HepG2 (cell line): ENCODE results near the gene FBF1. TPM values are rescaled to one million over a fixed set of nuclear protein-coding genes. Genes with fewer than 3 reads are reported as not detected.

Source experiments
- HDAC2 ChIP-seq: sonication (generic); formaldehyde crosslinking; IDR thresholded peaks from 2 replicates; pipeline ENCODE4 v1.4.0; 2020; ENCODE audit warnings: missing genetic modification reagents
- HNRNPL ChIP-seq: fragments of 200-400 bp; formaldehyde crosslinking; IDR thresholded peaks from 2 replicates; pipeline ENCODE4 v1.6.1; 2017; ENCODE audit warnings: mild to moderate bottlenecking, low read depth, low read length
- IKZF4 ChIP-seq: sonication (generic); formaldehyde crosslinking; IDR thresholded peaks from 2 replicates; pipeline ENCODE4 v1.5.1; 2020; ENCODE audit warnings: borderline replicate concordance, mild to moderate bottlenecking, low read depth, missing genetic modification reagents; ENCODE audit errors: not compliant biosample characterization
- JDP2 ChIP-seq: sonication (generic); formaldehyde crosslinking; IDR thresholded peaks from 2 replicates; pipeline ENCODE4 v1.8.1; 2022; ENCODE audit warnings: missing genetic modification reagents, borderline replicate concordance
- KAT7 ChIP-seq: IDR thresholded peaks from 2 replicates; pipeline ENCODE4 v1.6.1; 2018; ENCODE audit warnings: borderline replicate concordance, missing compliant biosample characterization
- MIER2 ChIP-seq: IDR thresholded peaks from 2 replicates; pipeline ENCODE4 v1.6.1; 2016; ENCODE audit warnings: missing biosample characterization, missing genetic modification reagents
- MTA1 ChIP-seq: sonication (generic); formaldehyde crosslinking; IDR thresholded peaks from 2 replicates; pipeline ENCODE4 v1.4.0; 2020; ENCODE audit warnings: missing genetic modification reagents, mild to moderate bottlenecking, borderline replicate concordance
- PRMT3 ChIP-seq: sonication (generic); formaldehyde crosslinking; IDR thresholded peaks from 2 replicates; pipeline ENCODE4 v1.8.1; 2022; ENCODE audit warnings: low read depth, mild to moderate bottlenecking, moderate library complexity, missing genetic modification reagents, borderline replicate concordance
- SP140L ChIP-seq: sonication (generic); formaldehyde crosslinking; IDR thresholded peaks from 2 replicates; pipeline ENCODE4 v1.4.0; 2020; ENCODE audit warnings: missing genetic modification reagents, borderline replicate concordance
- TP53 ChIP-seq: sonication (generic); formaldehyde crosslinking; conservative IDR thresholded peaks from 2 replicates; pipeline ENCODE4 v1.4.0; 2020; ENCODE audit warnings: missing genetic modification reagents
- ZFP37 ChIP-seq: sonication (generic); formaldehyde crosslinking; IDR thresholded peaks from 2 replicates; pipeline ENCODE4 v1.4.0; 2020; ENCODE audit warnings: missing genetic modification reagents, borderline replicate concordance
- ZNF460 ChIP-seq: sonication (generic); formaldehyde crosslinking; IDR thresholded peaks from 2 replicates; pipeline ENCODE4 v1.5.1; 2020; ENCODE audit warnings: missing genetic modification reagents, mild to moderate bottlenecking, borderline replicate concordance
- ZNF546 ChIP-seq: sonication (generic); formaldehyde crosslinking; conservative IDR thresholded peaks from 2 replicates; pipeline ENCODE4 v1.8.1; 2023; ENCODE audit warnings: mild to moderate bottlenecking, missing genetic modification reagents
- ZNF709 ChIP-seq: sonication (generic); formaldehyde crosslinking; IDR thresholded peaks from 2 replicates; pipeline ENCODE4 v1.5.0; 2020; ENCODE audit warnings: mild to moderate bottlenecking, missing genetic modification reagents
- ZNF766 ChIP-seq: sonication (generic); formaldehyde crosslinking; IDR thresholded peaks from 2 replicates; pipeline ENCODE4 v1.5.0; 2020; ENCODE audit warnings: missing genetic modification reagents, borderline replicate concordance
- polyA plus RNA-seq, 8 experiments: library from polyadenylated mRNA; depleted of rRNA in 3 of 8; stranded (reverse) in 7 of 8; unstranded in 1 of 8; fragments of >200 nt; fragmentation: Illumina TruSeq in 4 of 8; extraction: Trizol in 4 of 8; gene quantifications; 2 replicates each; pipeline versions ENCODE4 v1.2.1 to v1.2.3, GENCODE V29; 2011 to 2016; ENCODE audit warnings: low read depth in 4 of 8, missing spikeins in 1 of 8, mixed read lengths in 1 of 8; ENCODE audit not compliant: insufficient read depth in 1 of 8
- total RNA-seq, 5 experiments: library from RNA; depleted of rRNA; stranded (reverse); fragments of >200 nt; fragmentation: Illumina TruSeq; extraction: Trizol; gene quantifications; 2 replicates each; pipeline ENCODE4 v1.2.3, GENCODE V29; 2016; ENCODE audit warnings: low read depth in 1 of 5
- TF ChIP-seq, protein P1 (sequence below): IDR thresholded peaks from 2 replicates; pipeline ENCODE4 v1.6.1; 2016; ENCODE audit warnings: control low read depth
- TF ChIP-seq, protein P2 (sequence below): sonication (generic); formaldehyde crosslinking; IDR thresholded peaks from 2 replicates; pipeline ENCODE4 v1.5.0; 2020; ENCODE audit warnings: mild to moderate bottlenecking, missing genetic modification reagents
- TF ChIP-seq, protein P3 (sequence below): IDR thresholded peaks from 2 replicates; pipeline ENCODE4 v1.6.1; 2016; ENCODE audit warnings: mild to moderate bottlenecking
- TF ChIP-seq, protein P4 (sequence below): sonication (generic); formaldehyde crosslinking; IDR thresholded peaks from 2 replicates; pipeline ENCODE4 v1.8.1; 2022; ENCODE audit warnings: low read depth, mild to moderate bottlenecking, missing genetic modification reagents

The FBF1 gene
- total and polyA plus RNA-seq, 2 of the 13 experiments (the other 11 are each of a cell fraction or from before 2014, with no cell fraction given) = 2.4 to 8.1 TPM

DNA sequence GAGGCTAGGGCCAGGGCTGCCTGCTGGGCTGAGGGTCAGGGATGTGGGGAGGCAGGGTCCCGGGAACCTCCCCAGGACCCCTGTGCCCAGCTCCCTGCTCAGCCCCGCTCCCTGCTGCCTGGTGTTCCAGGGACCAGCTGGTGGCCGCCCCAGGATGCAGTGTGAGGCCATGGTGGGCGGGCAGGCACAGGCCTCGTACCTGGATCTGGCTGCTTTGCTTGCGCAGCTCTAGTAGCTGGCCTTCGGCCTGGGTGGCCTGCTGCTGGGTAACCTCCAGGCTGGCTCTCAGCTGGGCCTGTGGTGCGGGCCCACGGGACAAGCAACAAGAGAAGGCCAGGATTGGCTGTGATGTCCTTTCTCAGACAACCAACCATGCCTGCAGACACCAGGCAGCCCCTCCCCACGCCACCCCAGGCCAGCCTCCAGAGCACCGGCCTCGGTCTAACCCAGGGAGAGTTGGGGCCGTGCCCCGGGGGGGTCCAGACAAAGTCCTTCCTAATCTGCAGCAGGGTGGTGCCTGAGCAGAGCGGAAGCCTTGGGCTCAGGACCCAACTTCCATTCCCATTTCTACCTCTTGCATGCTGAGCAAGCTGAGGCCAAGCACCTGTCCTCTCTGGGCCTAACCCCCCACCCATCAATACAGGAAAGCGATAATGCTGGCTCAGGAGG is 48.2 kb downstream of the FBF1 start (continued):
- TF ChIP-seq, protein P1, sequence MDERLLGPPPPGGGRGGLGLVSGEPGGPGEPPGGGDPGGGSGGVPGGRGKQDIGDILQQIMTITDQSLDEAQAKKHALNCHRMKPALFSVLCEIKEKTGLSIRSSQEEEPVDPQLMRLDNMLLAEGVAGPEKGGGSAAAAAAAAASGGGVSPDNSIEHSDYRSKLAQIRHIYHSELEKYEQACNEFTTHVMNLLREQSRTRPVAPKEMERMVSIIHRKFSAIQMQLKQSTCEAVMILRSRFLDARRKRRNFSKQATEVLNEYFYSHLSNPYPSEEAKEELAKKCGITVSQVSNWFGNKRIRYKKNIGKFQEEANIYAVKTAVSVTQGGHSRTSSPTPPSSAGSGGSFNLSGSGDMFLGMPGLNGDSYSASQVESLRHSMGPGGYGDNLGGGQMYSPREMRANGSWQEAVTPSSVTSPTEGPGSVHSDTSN (CRISPR knock-in tag) = no peak
- TF ChIP-seq TP53 (peak; percentile 17; the same call in 1 of the 2 replicates), SP140L (no peak), MTA1 (CRISPR knock-in tag) (no peak; the same call in 1 of the 2 replicates), ZNF546 (no peak; the same call in 1 of the 2 replicates), ZNF460 (CRISPR knock-in tag) (no peak), JDP2 (CRISPR knock-in tag) (no peak), ZNF766 (0 out of 2 replicates have a peak, but pooled peaks have one; percentile 35), KAT7 (CRISPR knock-in tag) (no peak), ZNF709 (CRISPR knock-in tag) (peak; percentile 58; the same call in 1 of the 2 replicates), HNRNPL (peak; percentile 81; the same call in 1 of the 2 replicates), ZFP37 (CRISPR knock-in tag) (peak; percentile 76; the same call in 1 of the 2 replicates), HDAC2 (peak; percentile 47; the same call in 1 of the 2 replicates), IKZF4 (CRISPR knock-in tag) (no peak), MIER2 (CRISPR knock-in tag) (no peak), PRMT3 (CRISPR knock-in tag) (0 out of 2 replicates have a peak, but pooled peaks have one; percentile 50)
- TF ChIP-seq, protein P2, sequence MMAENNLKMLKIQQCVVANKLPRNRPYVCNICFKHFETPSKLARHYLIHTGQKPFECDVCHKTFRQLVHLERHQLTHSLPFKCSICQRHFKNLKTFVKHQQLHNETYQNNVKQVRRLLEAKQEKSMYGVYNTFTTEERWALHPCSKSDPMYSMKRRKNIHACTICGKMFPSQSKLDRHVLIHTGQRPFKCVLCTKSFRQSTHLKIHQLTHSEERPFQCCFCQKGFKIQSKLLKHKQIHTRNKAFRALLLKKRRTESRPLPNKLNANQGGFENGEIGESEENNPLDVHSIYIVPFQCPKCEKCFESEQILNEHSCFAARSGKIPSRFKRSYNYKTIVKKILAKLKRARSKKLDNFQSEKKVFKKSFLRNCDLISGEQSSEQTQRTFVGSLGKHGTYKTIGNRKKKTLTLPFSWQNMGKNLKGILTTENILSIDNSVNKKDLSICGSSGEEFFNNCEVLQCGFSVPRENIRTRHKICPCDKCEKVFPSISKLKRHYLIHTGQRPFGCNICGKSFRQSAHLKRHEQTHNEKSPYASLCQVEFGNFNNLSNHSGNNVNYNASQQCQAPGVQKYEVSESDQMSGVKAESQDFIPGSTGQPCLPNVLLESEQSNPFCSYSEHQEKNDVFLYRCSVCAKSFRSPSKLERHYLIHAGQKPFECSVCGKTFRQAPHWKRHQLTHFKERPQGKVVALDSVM = 0 out of 2 replicates have a peak, but pooled peaks have one; percentile 37
- TF ChIP-seq, protein P3, sequence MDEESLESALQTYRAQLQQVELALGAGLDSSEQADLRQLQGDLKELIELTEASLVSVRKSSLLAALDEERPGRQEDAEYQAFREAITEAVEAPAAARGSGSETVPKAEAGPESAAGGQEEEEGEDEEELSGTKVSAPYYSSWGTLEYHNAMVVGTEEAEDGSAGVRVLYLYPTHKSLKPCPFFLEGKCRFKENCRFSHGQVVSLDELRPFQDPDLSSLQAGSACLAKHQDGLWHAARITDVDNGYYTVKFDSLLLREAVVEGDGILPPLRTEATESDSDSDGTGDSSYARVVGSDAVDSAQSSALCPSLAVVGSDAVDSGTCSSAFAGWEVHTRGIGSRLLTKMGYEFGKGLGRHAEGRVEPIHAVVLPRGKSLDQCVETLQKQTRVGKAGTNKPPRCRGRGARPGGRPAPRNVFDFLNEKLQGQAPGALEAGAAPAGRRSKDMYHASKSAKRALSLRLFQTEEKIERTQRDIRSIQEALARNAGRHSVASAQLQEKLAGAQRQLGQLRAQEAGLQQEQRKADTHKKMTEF (CRISPR knock-in tag) = no peak; the same call in 1 of the 2 replicates
- TF ChIP-seq, protein P4, sequence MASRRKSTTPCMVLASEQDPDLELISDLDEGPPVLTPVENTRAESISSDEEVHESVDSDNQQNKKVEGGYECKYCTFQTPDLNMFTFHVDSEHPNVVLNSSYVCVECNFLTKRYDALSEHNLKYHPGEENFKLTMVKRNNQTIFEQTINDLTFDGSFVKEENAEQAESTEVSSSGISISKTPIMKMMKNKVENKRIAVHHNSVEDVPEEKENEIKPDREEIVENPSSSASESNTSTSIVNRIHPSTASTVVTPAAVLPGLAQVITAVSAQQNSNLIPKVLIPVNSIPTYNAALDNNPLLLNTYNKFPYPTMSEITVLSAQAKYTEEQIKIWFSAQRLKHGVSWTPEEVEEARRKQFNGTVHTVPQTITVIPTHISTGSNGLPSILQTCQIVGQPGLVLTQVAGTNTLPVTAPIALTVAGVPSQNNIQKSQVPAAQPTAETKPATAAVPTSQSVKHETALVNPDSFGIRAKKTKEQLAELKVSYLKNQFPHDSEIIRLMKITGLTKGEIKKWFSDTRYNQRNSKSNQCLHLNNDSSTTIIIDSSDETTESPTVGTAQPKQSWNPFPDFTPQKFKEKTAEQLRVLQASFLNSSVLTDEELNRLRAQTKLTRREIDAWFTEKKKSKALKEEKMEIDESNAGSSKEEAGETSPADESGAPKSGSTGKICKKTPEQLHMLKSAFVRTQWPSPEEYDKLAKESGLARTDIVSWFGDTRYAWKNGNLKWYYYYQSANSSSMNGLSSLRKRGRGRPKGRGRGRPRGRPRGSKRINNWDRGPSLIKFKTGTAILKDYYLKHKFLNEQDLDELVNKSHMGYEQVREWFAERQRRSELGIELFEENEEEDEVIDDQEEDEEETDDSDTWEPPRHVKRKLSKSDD (CRISPR knock-in tag) = 0 out of 2 replicates have a peak, but pooled peaks have one; percentile 7
